ENCODE measurements around the gene RCAN1.

Gene RCAN1

GRCh38 chr21:34598931-34599400, 15.9 kb downstream of the RCAN1 start:
- no peak overlapping the region for H3K4me3 ChIP-seq (ENCODE audit: low read depth, low read length)
- no peak for DNase-seq (ENCODE audit: low read depth)
- TF ChIP-seq MAX (IDR thresholded peaks at IDR 0.05; ENCODE audit: low read depth, low read length) (no peak), MYC (IDR thresholded peaks at IDR 0.05; ENCODE audit: low read depth, low read length) (no peak), CTCF (IDR thresholded peaks at IDR 0.05; ENCODE audit: low read depth, low read length) (no peak), POLR2A (IDR thresholded peaks at IDR 0.05; ENCODE audit: extremely low read depth, insufficient read length) (no peak)

- TF ChIP-seq MAX (IDR thresholded peaks at IDR 0.05; ENCODE audit: low read depth, low read length): no peak
- DNase-seq (ENCODE audit: low read depth): no peak
Observed at GRCh38 chr21:34597406-34597805, 17.5 kb downstream of the RCAN1 start.

GRCh38 chr21:34596561-34597271, 18.2 kb downstream of the RCAN1 start:
- H3K4me3 ChIP-seq (ENCODE audit: low read depth, low read length): no peak overlapping the region
- TF ChIP-seq POLR2A (IDR thresholded peaks at IDR 0.05; ENCODE audit: extremely low read depth, insufficient read length): no peak
- TF ChIP-seq CTCF (IDR thresholded peaks at IDR 0.05; ENCODE audit: low read depth, low read length): no peak
- TF ChIP-seq MYC (IDR thresholded peaks at IDR 0.05; ENCODE audit: low read depth, low read length): no peak
- TF ChIP-seq MAX (IDR thresholded peaks at IDR 0.05; ENCODE audit: low read depth, low read length): no peak
- no peak for DNase-seq (ENCODE audit: low read depth)

More at GRCh38 chr21:34597406-34597805, 17.5 kb downstream of the RCAN1 start:
- no peak overlapping the region for H3K4me3 ChIP-seq (ENCODE audit: low read depth, low read length)

GRCh38 chr21:34595457-34595856, 19.5 kb downstream of the RCAN1 start:
- H3K4me3 ChIP-seq (ENCODE audit: low read depth, low read length): no peak overlapping the region
- no peak for DNase-seq (ENCODE audit: low read depth)
- TF ChIP-seq CTCF (IDR thresholded peaks at IDR 0.05; ENCODE audit: low read depth, low read length) (no peak), MAX (IDR thresholded peaks at IDR 0.05; ENCODE audit: low read depth, low read length) (no peak), MYC (IDR thresholded peaks at IDR 0.05; ENCODE audit: low read depth, low read length) (no peak), POLR2A (IDR thresholded peaks at IDR 0.05; ENCODE audit: extremely low read depth, insufficient read length) (no peak)

GRCh38 chr21:34594566-34595234, 20.2 kb downstream of the RCAN1 start:
- TF ChIP-seq POLR2A (IDR thresholded peaks at IDR 0.05; ENCODE audit: extremely low read depth, insufficient read length) (no peak), MYC (IDR thresholded peaks at IDR 0.05; ENCODE audit: low read depth, low read length) (no peak), MAX (IDR thresholded peaks at IDR 0.05; ENCODE audit: low read depth, low read length) (no peak), CTCF (IDR thresholded peaks at IDR 0.05; ENCODE audit: low read depth, low read length) (no peak)
- no peak for DNase-seq (ENCODE audit: low read depth)
- no peak overlapping the region for H3K4me3 ChIP-seq (ENCODE audit: low read depth, low read length)

GRCh38 chr21:34593954-34594531, 20.9 kb downstream of the RCAN1 start:
- no peak for TF ChIP-seq MAX (IDR thresholded peaks at IDR 0.05; ENCODE audit: low read depth, low read length)
- TF ChIP-seq MYC (IDR thresholded peaks at IDR 0.05; ENCODE audit: low read depth, low read length): no peak
- no peak for TF ChIP-seq POLR2A (IDR thresholded peaks at IDR 0.05; ENCODE audit: extremely low read depth, insufficient read length)
- no peak for TF ChIP-seq CTCF (IDR thresholded peaks at IDR 0.05; ENCODE audit: low read depth, low read length)
- H3K4me3 ChIP-seq (ENCODE audit: low read depth, low read length): no peak overlapping the region
- no peak for DNase-seq (ENCODE audit: low read depth)

All from NB4 (cell line).